Central memory CD8-positive, alpha-beta T cell (primary cell): ENCODE measurements around the gene ULBP1.
"Not testable (repeated sequence)": the region's sequence is repeated elsewhere in the genome, so short reads cannot be mapped to it uniquely, and the experiment has no call there.

Source experiments
- ATAC-seq: fragments of 150-1000 bp; cut with Tn5 transposase; replicated peaks from 2 replicates; pipeline ENCODE4 v1.10.0; 2022; ENCODE audit warnings: mild to moderate bottlenecking, moderate FRiP score, moderate number of reproducible peaks; ENCODE audit not compliant: poor library complexity, severe bottlenecking; ENCODE audit errors: extremely low read depth
- DNase-seq, 2 donors: peaks; one replicate each; pipeline ENCODE4 v3.0.0; 2021; ENCODE audit warnings: low spot score in 2 of 2
- H3K27ac Mint-ChIP-seq: one replicate; pipeline ENCODE4 v1.8.0; 2022; ENCODE audit warnings: low read depth, mild to moderate bottlenecking, moderate library complexity, mixed read lengths
- H3K27me3 Mint-ChIP-seq: one replicate; pipeline ENCODE4 v1.8.0; 2022; ENCODE audit warnings: mixed read lengths
- H3K36me3 Mint-ChIP-seq: one replicate; pipeline ENCODE4 v1.8.0; 2022; ENCODE audit warnings: mild to moderate bottlenecking, moderate library complexity, mixed read lengths; ENCODE audit not compliant: insufficient read depth
- H3K4me1 Mint-ChIP-seq: one replicate; pipeline ENCODE4 v1.8.0; 2022; ENCODE audit warnings: mixed read lengths
- H3K4me3 Mint-ChIP-seq: one replicate; pipeline ENCODE4 v1.8.0; 2022; ENCODE audit warnings: mild to moderate bottlenecking, moderate library complexity, mixed read lengths
- H3K9me3 Mint-ChIP-seq: one replicate; pipeline ENCODE4 v1.8.0; 2022; ENCODE audit warnings: mixed read lengths

ULBP1 gene

GRCh38 chr6:149991838-149992237, 28.1 kb downstream of the ULBP1 start:
- Mint-ChIP-seq H3K27ac (no peak overlapping the region), H3K27me3 (peaks cover 100% of the 10 kb centered on the region), H3K9me3 (peaks cover 7% of the 10 kb centered on the region), H3K4me3 (peak overlapping the region; percentile 75), H3K4me1 (peaks cover 32% of the 10 kb centered on the region), H3K36me3 (peaks cover 7% of the 10 kb centered on the region)
- no peak for DNase-seq
- ATAC-seq = no peak

DNA sequence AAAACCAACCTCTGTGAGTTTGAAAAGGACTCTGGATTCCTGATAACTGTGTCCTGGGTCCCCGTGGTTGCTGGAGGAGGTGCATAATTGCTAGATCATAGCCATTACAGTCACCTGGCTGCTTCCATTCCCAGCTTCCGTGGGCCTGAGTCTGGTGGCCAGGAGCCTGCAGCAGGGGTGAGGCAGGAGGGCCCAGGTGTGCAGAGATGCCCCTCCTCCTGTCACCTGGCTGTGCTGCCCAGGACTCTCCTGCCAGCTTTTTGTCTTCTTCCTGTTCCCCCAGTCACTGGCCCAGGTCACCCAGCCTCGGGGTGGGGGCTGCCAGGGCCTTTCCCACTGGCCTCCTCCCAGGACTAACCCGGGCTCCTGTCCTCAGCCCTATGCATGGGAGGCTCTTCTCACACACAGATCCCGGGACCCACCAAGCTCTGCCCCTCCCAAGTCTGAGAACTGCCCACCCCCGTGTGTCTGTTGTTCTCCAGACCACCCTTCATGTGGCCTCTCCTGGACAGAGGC, 31.6 kb downstream of the ULBP1 start:
- DNase-seq = no peak
- H3K4me1 Mint-ChIP-seq = peaks cover 18% of the 10 kb centered on the region
- H3K4me3 Mint-ChIP-seq = no peak overlapping the region
- H3K36me3 Mint-ChIP-seq = peaks cover 5% of the 10 kb centered on the region
- no peak for ATAC-seq
- H3K27me3 Mint-ChIP-seq = peaks cover 88% of the 10 kb centered on the region
- H3K9me3 Mint-ChIP-seq = no peaks in the 10 kb centered on the region
- H3K27ac Mint-ChIP-seq = no peak overlapping the region

GRCh38 chr6:149995971-149996370, 32.2 kb downstream of the ULBP1 start:
- H3K4me3 Mint-ChIP-seq = no peak overlapping the region
- H3K4me1 Mint-ChIP-seq = peaks cover 18% of the 10 kb centered on the region
- H3K27ac Mint-ChIP-seq = no peak overlapping the region
- ATAC-seq (no peak), DNase-seq (no peak)
- peaks cover 81% of the 10 kb centered on the region for H3K27me3 Mint-ChIP-seq
- peaks cover 4% of the 10 kb centered on the region for H3K36me3 Mint-ChIP-seq
- H3K9me3 Mint-ChIP-seq = no peaks in the 10 kb centered on the region

DNA sequence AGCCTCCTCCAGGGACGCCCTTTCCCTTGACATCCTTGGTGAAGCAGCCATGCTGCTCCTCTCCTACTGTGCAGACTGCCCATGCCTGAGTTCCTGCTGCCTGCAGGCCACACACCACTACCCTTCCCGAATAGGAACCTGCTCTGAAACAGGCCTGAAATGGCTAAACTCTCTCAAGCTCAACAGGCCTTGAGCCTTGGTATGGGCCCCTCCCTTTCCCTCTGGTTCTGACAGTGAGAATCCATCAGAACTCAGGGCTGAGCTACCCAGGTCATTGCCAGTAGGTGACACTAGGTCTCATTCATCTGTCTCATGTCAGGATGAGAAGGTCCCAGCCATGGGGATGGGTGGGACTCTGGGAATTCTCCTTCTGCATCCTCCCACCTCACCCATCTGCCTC, 35.9 kb downstream of the ULBP1 start:
- H3K36me3 Mint-ChIP-seq = peaks cover 5% of the 10 kb centered on the region
- H3K27me3 Mint-ChIP-seq = peaks cover 44% of the 10 kb centered on the region
- ATAC-seq = no peak
- DNase-seq = no peak
- peak overlapping the region; percentile 32 for H3K27ac Mint-ChIP-seq
- peaks cover 30% of the 10 kb centered on the region for H3K4me1 Mint-ChIP-seq
- H3K9me3 Mint-ChIP-seq = no peaks in the 10 kb centered on the region
- H3K4me3 Mint-ChIP-seq = no peak overlapping the region

DNA sequence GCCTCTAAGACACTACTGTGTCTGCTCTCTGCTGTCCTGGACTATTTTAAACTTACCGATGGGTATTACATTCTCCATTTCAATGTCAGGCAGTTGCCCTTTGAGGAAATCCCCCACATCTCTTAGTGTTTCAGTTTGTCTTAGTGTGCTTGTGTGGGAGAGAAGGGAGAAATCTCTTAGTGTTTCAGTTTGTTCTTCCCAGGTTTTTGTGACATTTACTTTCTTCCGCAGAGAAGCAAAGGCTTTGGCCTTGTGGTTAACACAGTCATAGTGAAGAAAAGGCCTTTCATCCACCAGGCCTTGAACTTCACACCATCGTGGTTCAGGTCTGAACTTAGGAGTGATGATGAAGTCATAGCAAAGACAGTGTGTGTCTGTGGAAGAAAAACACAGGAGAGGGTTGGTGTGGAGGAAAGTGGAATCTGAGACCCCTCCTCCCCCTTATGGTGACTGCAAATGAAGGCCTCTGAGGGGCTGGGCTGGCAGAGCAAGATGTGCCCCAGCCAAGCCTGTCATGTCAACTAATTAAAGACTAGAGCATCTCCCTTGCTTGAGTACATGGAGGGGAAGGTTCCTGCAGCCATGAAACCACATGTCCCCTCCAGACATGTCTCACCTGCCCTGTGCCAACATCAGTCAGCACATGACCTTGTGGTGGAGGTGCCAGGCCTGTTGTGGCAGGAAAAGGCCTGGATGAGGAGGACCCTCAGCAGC, 37.7 kb downstream of the ULBP1 start:
- Mint-ChIP-seq H3K4me1 (peaks cover 40% of the 10 kb centered on the region), H3K27ac (peak overlapping the region; percentile 22), H3K27me3 (peaks cover 26% of the 10 kb centered on the region)

GRCh38 chr6:150002710-150003109, 39.0 kb downstream of the ULBP1 start:
- peaks cover 4% of the 10 kb centered on the region for H3K36me3 Mint-ChIP-seq
- DNase-seq = no peak
- peaks cover 40% of the 10 kb centered on the region for H3K4me1 Mint-ChIP-seq
- peak overlapping the region; percentile 4 for H3K27ac Mint-ChIP-seq
- H3K27me3 Mint-ChIP-seq = peaks cover 13% of the 10 kb centered on the region
- ATAC-seq = no peak
- H3K4me3 Mint-ChIP-seq = no peak overlapping the region
- H3K9me3 Mint-ChIP-seq = no peaks in the 10 kb centered on the region

More for the DNA sequence above, 37.7 kb downstream of the ULBP1 start:
- no peak overlapping the region for H3K4me3 Mint-ChIP-seq
- no peak for DNase-seq
- peaks cover 4% of the 10 kb centered on the region for H3K36me3 Mint-ChIP-seq
- no peaks in the 10 kb centered on the region for H3K9me3 Mint-ChIP-seq
- no peak for ATAC-seq

DNA sequence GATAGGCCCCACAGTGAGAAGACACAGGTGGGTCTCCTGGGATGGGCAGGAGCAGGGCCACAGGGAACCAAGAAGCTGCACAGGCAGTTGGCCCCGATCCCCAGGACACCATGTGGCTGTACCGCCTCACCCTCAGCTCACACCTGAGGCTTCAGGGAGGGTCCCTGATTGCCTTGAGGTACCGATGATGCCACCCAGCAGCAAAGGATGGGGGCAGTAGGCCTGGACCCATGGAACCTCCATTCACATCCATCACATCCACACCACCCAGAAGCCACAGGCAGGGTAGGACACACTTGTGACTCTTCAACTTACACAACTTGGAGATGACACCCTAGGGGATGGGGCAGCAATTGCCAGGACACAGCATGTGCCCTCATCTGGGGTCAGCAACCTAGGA, 39.9 kb downstream of the ULBP1 start:
- not testable (repeated sequence) for H3K36me3 Mint-ChIP-seq, ATAC-seq, H3K9me3 Mint-ChIP-seq, DNase-seq
- peaks cover 19% of the 10 kb centered on the region for H3K27me3 Mint-ChIP-seq
- peak overlapping the region; percentile 63 for H3K27ac Mint-ChIP-seq
- H3K4me3 Mint-ChIP-seq = peak overlapping the region; percentile 72
- H3K4me1 Mint-ChIP-seq = peaks cover 40% of the 10 kb centered on the region

DNA sequence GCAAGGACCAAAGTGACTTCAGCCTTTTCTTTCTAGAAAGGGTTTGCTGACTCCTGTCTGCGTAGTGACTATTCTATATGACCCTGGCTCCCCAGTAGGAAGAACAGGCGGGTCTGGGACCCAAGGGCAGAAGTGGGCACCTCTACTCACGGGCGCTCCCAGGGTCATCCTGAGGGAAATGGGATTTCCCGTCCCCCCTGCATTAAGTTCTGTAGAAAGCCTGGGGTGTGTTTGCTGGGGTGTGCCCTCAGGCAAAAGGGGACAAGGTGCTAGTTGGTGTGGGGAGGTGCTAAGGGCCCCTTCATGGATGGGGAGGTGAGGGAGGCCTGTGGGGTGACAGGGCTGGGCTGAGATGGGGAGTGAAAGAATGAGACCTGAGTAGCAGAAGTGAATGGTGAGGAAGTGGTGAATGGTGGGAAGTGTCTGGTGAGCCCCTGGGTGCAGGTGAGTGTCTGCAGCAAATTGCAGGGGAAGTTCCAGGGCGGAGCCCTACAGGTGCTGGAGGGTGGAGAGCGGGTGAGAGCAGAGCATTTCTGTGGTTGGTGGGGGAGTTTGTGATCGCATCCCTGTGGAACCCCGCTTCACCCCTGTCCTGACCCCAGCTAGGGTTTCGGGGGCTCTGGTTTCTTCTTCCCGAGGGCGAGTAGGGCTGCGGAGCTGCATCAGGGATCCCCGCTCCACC, 40.5 kb downstream of the ULBP1 start:
- peak overlapping the region; percentile 63 for H3K27ac Mint-ChIP-seq
- H3K4me1 Mint-ChIP-seq = peaks cover 40% of the 10 kb centered on the region

GRCh38 chr6:150004783-150005717, 41.3 kb downstream of the ULBP1 start:
- Mint-ChIP-seq H3K4me1 (peaks cover 40% of the 10 kb centered on the region), H3K27ac (peak overlapping the region; percentile 63)

More for the DNA sequence above, 40.5 kb downstream of the ULBP1 start:
- Mint-ChIP-seq H3K4me3 (peak overlapping the region; percentile 72), H3K27me3 (peaks cover 22% of the 10 kb centered on the region), H3K36me3 (peaks cover 4% of the 10 kb centered on the region), H3K9me3 (no peaks in the 10 kb centered on the region)
- DNase-seq (peak; percentile 46 to 60), ATAC-seq (peak; percentile 73)

GRCh38 chr6:150005761-150006651, 42.3 kb downstream of the ULBP1 start:
- peak overlapping the region; percentile 72 for H3K4me3 Mint-ChIP-seq
- peak overlapping the region; percentile 63 for H3K27ac Mint-ChIP-seq
- peaks cover 4% of the 10 kb centered on the region for H3K36me3 Mint-ChIP-seq
- peaks cover 31% of the 10 kb centered on the region for H3K4me1 Mint-ChIP-seq
- no peak for DNase-seq
- ATAC-seq = no peak
- H3K27me3 Mint-ChIP-seq = peaks cover 31% of the 10 kb centered on the region
- no peaks in the 10 kb centered on the region for H3K9me3 Mint-ChIP-seq

More at GRCh38 chr6:150004783-150005717, 41.3 kb downstream of the ULBP1 start:
- peak; percentile 74 to 77 for DNase-seq
- peaks cover 22% of the 10 kb centered on the region for H3K27me3 Mint-ChIP-seq
- no peaks in the 10 kb centered on the region for H3K9me3 Mint-ChIP-seq
- ATAC-seq = peak; percentile 75
- peaks cover 4% of the 10 kb centered on the region for H3K36me3 Mint-ChIP-seq
- peak overlapping the region; percentile 72 for H3K4me3 Mint-ChIP-seq

DNA sequence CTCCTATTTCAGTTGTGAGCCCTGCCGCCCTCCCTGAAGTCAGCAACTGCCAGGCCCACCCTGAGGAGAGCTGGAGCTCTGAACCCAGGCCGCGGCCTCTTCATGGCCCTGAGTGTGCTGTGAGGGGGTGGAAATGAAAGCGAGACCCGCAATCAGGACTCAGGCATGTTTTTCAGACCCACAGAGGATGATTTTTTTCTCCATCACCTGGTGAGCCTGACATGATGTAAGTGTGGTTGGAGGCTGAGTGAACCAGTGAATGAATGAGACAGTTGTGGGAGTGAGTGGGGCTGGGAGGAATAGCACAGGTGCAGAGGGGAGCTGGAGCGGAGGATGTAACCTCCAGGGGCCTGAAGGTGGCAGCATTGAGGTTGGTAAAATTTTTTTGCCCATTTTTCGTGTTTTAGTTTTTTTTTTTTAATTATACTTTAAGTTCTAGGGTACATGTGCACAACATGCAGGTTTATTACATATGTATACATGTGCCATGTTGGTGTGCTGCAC, 43.3 kb downstream of the ULBP1 start:
- Mint-ChIP-seq H3K4me1 (peaks cover 22% of the 10 kb centered on the region), H3K36me3 (peaks cover 4% of the 10 kb centered on the region), H3K27ac (no peak overlapping the region), H3K9me3 (no peaks in the 10 kb centered on the region), H3K27me3 (peaks cover 38% of the 10 kb centered on the region), H3K4me3 (no peak overlapping the region)
- ATAC-seq (no peak), DNase-seq (no peak)
